HG02798 (cell line): Measurements from ENCODE around the gene OPN1MW.
"Not testable (repeated sequence)": the region's sequence is repeated elsewhere in the genome, so short reads cannot be mapped to it uniquely, and the experiment has no call there.

ENCODE experiments used
- ATAC-seq: cut with Tn5 transposase; IDR thresholded peaks from one replicate; pipeline ENCODE4 v1.9.1; 2021; ENCODE audit warnings: mild to moderate bottlenecking; ENCODE audit not compliant: unreplicated experiment, poor library complexity

Gene OPN1MW

GRCh38 chrX:154182296-154182695 is at the start of gene OPN1MW:
OPN1MW (plus strand) TSS chrX:154182596; CDS start chrX:154182678, 82 bp downstream.
- ATAC-seq, result not testable (repeated sequence)

- ATAC-seq, result no peak
Observed at GRCh38 chrX:154135458-154136229, 46.8 kb upstream of the OPN1MW start.

- no peak for ATAC-seq
Observed at GRCh38 chrX:154136627-154137161, 45.7 kb upstream of the OPN1MW start.

- no peak for ATAC-seq
Observed at GRCh38 chrX:154138857-154139256, 43.5 kb upstream of the OPN1MW start.

- ATAC-seq, result no peak
Observed at GRCh38 chrX:154140206-154140605, 42.2 kb upstream of the OPN1MW start.

- no peak for ATAC-seq
Observed at GRCh38 chrX:154140742-154141141, 41.7 kb upstream of the OPN1MW start.

- no peak for ATAC-seq
Observed at GRCh38 chrX:154142386-154142785, 40.0 kb upstream of the OPN1MW start.

GRCh38 chrX:154142950-154143745 is 39.2 kb upstream of the OPN1MW start:
- ATAC-seq, result no peak

GRCh38 chrX:154144010-154144409 is 38.4 kb upstream of the OPN1MW start, which contains the start of gene OPN1LW:
OPN1LW (plus strand) TSS chrX:154144243; CDS start chrX:154144284, 41 bp downstream.
- not testable (repeated sequence) for ATAC-seq

GRCh38 chrX:154151030-154151429 is 31.4 kb upstream of the OPN1MW start:
- not testable (repeated sequence) for ATAC-seq

- not testable (repeated sequence) for ATAC-seq
Observed at GRCh38 chrX:154156221-154156620, 26.2 kb upstream of the OPN1MW start.

- ATAC-seq, result not testable (repeated sequence)
Observed at GRCh38 chrX:154157207-154157606, 25.2 kb upstream of the OPN1MW start.

- not testable (repeated sequence) for ATAC-seq
Observed at GRCh38 chrX:154159345-154159744, 23.1 kb upstream of the OPN1MW start.

- ATAC-seq, result not testable (repeated sequence)
Observed at GRCh38 chrX:154164902-154165301, 17.5 kb upstream of the OPN1MW start.

- not testable (repeated sequence) for ATAC-seq
Observed at GRCh38 chrX:154168384-154168783, 14.0 kb upstream of the OPN1MW start.

GRCh38 chrX:154172535-154172943 is 9.9 kb upstream of the OPN1MW start:
- ATAC-seq, result peak; percentile 70

GRCh38 chrX:154174356-154174755 is 8.0 kb upstream of the OPN1MW start:
- not testable (repeated sequence) for ATAC-seq

- not testable (repeated sequence) for ATAC-seq
Observed at GRCh38 chrX:154183794-154184193, 1.4 kb downstream of the OPN1MW start.

- ATAC-seq, result not testable (repeated sequence)
Observed at GRCh38 chrX:154192846-154193245, 10.4 kb downstream of the OPN1MW start.

- ATAC-seq, result not testable (repeated sequence)
Observed at GRCh38 chrX:154194316-154194715, 11.9 kb downstream of the OPN1MW start.

GRCh38 chrX:154196466-154196865 is 14.1 kb downstream of the OPN1MW start:
- not testable (repeated sequence) for ATAC-seq
